GM12872 (cell line): ENCODE data around the gene SNAI3.

Experiments
- TF ChIP-seq, protein P1 (sequence below): IDR thresholded peaks from 3 replicates; pipeline ENCODE4 v1.5.1; 2011; ENCODE audit warnings: low read depth, mild to moderate bottlenecking, low read length, moderate library complexity; ENCODE audit not compliant: insufficient read depth

The SNAI3 gene

GRCh38 chr16:88652762-88653063 lies 33.6 kb downstream of the SNAI3 start:
- TF ChIP-seq, protein P1, sequence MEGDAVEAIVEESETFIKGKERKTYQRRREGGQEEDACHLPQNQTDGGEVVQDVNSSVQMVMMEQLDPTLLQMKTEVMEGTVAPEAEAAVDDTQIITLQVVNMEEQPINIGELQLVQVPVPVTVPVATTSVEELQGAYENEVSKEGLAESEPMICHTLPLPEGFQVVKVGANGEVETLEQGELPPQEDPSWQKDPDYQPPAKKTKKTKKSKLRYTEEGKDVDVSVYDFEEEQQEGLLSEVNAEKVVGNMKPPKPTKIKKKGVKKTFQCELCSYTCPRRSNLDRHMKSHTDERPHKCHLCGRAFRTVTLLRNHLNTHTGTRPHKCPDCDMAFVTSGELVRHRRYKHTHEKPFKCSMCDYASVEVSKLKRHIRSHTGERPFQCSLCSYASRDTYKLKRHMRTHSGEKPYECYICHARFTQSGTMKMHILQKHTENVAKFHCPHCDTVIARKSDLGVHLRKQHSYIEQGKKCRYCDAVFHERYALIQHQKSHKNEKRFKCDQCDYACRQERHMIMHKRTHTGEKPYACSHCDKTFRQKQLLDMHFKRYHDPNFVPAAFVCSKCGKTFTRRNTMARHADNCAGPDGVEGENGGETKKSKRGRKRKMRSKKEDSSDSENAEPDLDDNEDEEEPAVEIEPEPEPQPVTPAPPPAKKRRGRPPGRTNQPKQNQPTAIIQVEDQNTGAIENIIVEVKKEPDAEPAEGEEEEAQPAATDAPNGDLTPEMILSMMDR: no peak

- TF ChIP-seq, protein P1: no peak
Measured at GRCh38 chr16:88651989-88652761, 34.1 kb downstream of the SNAI3 start.

DNA sequence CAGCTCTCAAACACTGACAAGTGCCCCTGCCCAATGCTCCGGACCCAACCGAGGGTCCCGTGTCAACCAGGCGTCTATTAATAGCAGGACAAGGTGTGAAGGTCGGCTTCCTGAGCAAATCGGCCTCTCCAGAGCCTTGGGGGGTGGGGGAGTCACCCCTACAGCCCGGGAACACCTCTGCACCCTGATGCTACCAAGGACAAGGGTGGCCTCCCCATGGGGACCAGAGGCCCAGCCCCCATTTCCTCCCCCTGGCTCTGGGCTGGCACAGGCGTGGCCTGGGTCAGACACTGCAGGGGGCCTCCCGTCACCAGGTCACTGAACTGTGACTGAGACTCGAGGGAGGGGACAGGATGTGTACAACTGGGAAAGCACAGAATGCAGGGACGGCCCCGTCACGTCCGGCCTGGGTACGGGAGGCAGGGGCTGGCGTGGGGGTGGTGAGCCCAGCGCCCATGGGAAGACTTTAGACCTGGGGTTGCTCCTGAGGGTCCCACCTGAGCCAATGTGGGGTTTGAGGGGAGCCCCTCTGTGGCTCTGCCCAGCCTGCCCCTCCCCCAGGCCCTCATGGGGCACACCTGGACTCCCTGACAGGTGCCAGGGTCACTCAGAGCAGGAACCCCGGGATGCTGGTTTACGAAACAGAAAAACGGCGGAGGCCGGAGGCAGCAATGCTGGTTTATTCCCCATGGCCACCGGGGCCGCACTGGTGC lies 34.9 kb downstream of the SNAI3 start:
- TF ChIP-seq, protein P1: no peak

GRCh38 chr16:88650749-88651275 lies 35.5 kb downstream of the SNAI3 start, which contains the start of gene CYBA:
Gene CYBA, minus strand, starts transcription at chr16:88651053. Its CDS starts 40 bp downstream, at chr16:88651013.
- TF ChIP-seq, protein P1: no peak

- TF ChIP-seq, protein P1: no peak
Measured at GRCh38 chr16:88649924-88650748, 36.2 kb downstream of the SNAI3 start.

DNA sequence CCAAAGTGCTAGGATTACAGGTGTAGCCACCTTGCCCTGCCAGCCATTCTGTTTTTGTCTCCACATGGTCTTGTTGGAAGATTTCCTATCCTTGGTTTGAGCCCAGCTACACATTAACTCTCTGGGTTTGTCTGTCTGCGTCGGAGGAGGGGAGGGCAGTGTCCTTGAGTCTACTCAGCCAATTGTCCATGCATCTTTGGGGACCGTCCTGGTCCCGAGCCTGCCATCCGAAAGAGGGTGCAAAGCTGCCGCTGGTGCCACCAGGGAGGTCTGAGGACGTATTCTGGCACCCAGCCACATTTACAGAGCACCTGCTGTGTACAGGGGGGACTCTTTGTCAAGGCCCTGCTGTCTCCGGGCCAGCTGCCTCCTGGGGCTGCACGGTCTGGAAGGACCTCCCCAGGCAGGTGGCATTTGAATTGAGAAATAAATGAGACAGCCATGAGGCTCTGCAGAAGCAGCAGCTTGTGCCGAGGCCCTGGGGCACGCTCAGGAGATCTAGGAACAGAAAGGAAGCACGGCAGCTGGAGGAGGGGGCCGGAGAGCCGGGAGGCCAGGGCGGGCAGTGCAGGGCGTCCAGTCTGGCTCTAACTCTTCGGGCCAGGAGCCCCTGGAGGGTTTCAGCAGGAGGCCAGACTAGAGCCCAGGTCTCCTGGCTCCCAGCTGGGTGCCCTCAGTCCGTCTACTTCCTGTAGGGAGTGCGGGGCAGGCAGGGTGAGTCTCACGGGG lies 36.9 kb downstream of the SNAI3 start:
- TF ChIP-seq, protein P1: no peak
